Activated naive CD8-positive, alpha-beta T cell treated with anti-CD3 and anti-CD28 coated beads, Interleukin-2, amount 50 U/mL, for 16 hours (primary cell): Measurements from ENCODE around the gene ST6GALNAC6.

Source experiments
- DNase-seq: peaks from one replicate; pipeline ENCODE4 v3.0.0-alpha.2; 2020; ENCODE audit warnings: low read depth, low spot score

Gene ST6GALNAC6

GRCh38 chr9:127916720-127917581, 17.5 kb upstream of the ST6GALNAC6 start, which contains the start of gene ST6GALNAC4:
ST6GALNAC4 (minus strand) TSS chr9:127917041; CDS start chr9:127916419, 622 bp downstream.
- peak; percentile 93 for DNase-seq

- DNase-seq, result no peak
Observed at GRCh38 chr9:127915801-127916719, 16.7 kb upstream of the ST6GALNAC6 start.

GRCh38 chr9:127915325-127915752, 15.9 kb upstream of the ST6GALNAC6 start:
- DNase-seq, result no peak

GRCh38 chr9:127913682-127914081, 14.3 kb upstream of the ST6GALNAC6 start:
- DNase-seq, result no peak

- DNase-seq, result no peak
Observed at GRCh38 chr9:127912882-127913281, 13.5 kb upstream of the ST6GALNAC6 start.

- no peak for DNase-seq
Observed at GRCh38 chr9:127912296-127912695, 12.9 kb upstream of the ST6GALNAC6 start.

GRCh38 chr9:127910613-127911205, 11.3 kb upstream of the ST6GALNAC6 start:
- DNase-seq, result no peak

- no peak for DNase-seq
Observed at GRCh38 chr9:127909839-127910273, 10.5 kb upstream of the ST6GALNAC6 start.

GRCh38 chr9:127908660-127908926, 9.2 kb upstream of the ST6GALNAC6 start:
- DNase-seq, result no peak

GRCh38 chr9:127907867-127908659, 8.7 kb upstream of the ST6GALNAC6 start:
- no peak for DNase-seq

- DNase-seq, result no peak
Observed at GRCh38 chr9:127905788-127906191, 6.4 kb upstream of the ST6GALNAC6 start.

- no peak for DNase-seq
Observed at GRCh38 chr9:127905004-127905728, 5.8 kb upstream of the ST6GALNAC6 start.

GRCh38 chr9:127904561-127905003, 5.2 kb upstream of the ST6GALNAC6 start:
- DNase-seq, result no peak

- no peak for DNase-seq
Observed at GRCh38 chr9:127903557-127904475, 4.4 kb upstream of the ST6GALNAC6 start.

GRCh38 chr9:127898433-127899127, 823 bp downstream of the ST6GALNAC6 start:
- DNase-seq, result no peak

- no peak for DNase-seq
Observed at GRCh38 chr9:127897193-127897692, 2.2 kb downstream of the ST6GALNAC6 start.

- DNase-seq, result no peak
Observed at GRCh38 chr9:127896395-127897192, 2.8 kb downstream of the ST6GALNAC6 start.

GRCh38 chr9:127895811-127896210, 3.6 kb downstream of the ST6GALNAC6 start:
- DNase-seq, result no peak
